NCI-H446 treated with DMSO at 0.1 percent for 48 hours (cell line): ENCODE data around the gene BIRC6.
A peak's percentile ranks its signal among the peaks of the same experiment; 100 is the strongest.
"Not testable (repeated sequence)": the region's sequence is repeated elsewhere in the genome, so short reads cannot be mapped to it uniquely, and the experiment has no call there.

ENCODE experiments used
- DNase-seq: peaks from one replicate; lab custom pipeline; 2025; lab: John Stamatoyannopoulos, UW

BIRC6 gene

GRCh38 chr2:32504877-32505478 is 148.2 kb downstream of the BIRC6 start:
- DNase-seq = no peak

- no peak for DNase-seq
These were observed 149.6 kb downstream of the BIRC6 start for GRCh38 chr2:32506446-32506845.

- DNase-seq = no peak
These were observed 158.1 kb downstream of the BIRC6 start for GRCh38 chr2:32514946-32515345.

- DNase-seq = no peak
These were observed 159.7 kb downstream of the BIRC6 start for GRCh38 chr2:32516567-32516966.

- no peak for DNase-seq
These were observed 165.9 kb downstream of the BIRC6 start for GRCh38 chr2:32522770-32523169.

- no peak for DNase-seq
These were observed 166.9 kb downstream of the BIRC6 start for GRCh38 chr2:32523686-32524085.

GRCh38 chr2:32532341-32532740 is 175.5 kb downstream of the BIRC6 start:
- no peak for DNase-seq

GRCh38 chr2:32532961-32533360 is 176.1 kb downstream of the BIRC6 start:
- DNase-seq = no peak

- no peak for DNase-seq
These were observed 178.0 kb downstream of the BIRC6 start for GRCh38 chr2:32534831-32535230.

- DNase-seq = no peak
These were observed 181.9 kb downstream of the BIRC6 start for GRCh38 chr2:32538735-32539134.

GRCh38 chr2:32552483-32552882 is 195.7 kb downstream of the BIRC6 start:
- DNase-seq = not testable (repeated sequence)

- DNase-seq = peak; percentile 22
These were observed 197.1 kb downstream of the BIRC6 start for GRCh38 chr2:32553829-32554432.

- DNase-seq = no peak
These were observed 201.7 kb downstream of the BIRC6 start for GRCh38 chr2:32558492-32558891.

GRCh38 chr2:32559136-32559535 is 202.3 kb downstream of the BIRC6 start:
- no peak for DNase-seq

GRCh38 chr2:32562906-32563305 is 206.1 kb downstream of the BIRC6 start:
- no peak for DNase-seq

GRCh38 chr2:32564417-32565035 is 207.7 kb downstream of the BIRC6 start:
- DNase-seq = no peak

GRCh38 chr2:32565902-32566301 is 209.1 kb downstream of the BIRC6 start:
- no peak for DNase-seq

- no peak for DNase-seq
These were observed 215.2 kb downstream of the BIRC6 start for GRCh38 chr2:32572030-32572429.

GRCh38 chr2:32572737-32573136 is 215.9 kb downstream of the BIRC6 start:
- DNase-seq = no peak

GRCh38 chr2:32591669-32592463 is 235.0 kb downstream of the BIRC6 start:
- DNase-seq = no peak

GRCh38 chr2:32594573-32594972 is 237.8 kb downstream of the BIRC6 start:
- no peak for DNase-seq

- no peak for DNase-seq
These were observed 254.5 kb downstream of the BIRC6 start for GRCh38 chr2:32611366-32611765.

- DNase-seq = no peak
These were observed 254.9 kb downstream of the BIRC6 start for GRCh38 chr2:32611771-32612170.
